Measurements from ENCODE around the gene WDR86. TPM values are rescaled to one million over a fixed set of nuclear protein-coding genes. Genes with fewer than 3 reads are reported as not detected.

The WDR86 gene
- total RNA-seq, 1 experiment from 2014 or later, result 8.1 TPM

DNA sequence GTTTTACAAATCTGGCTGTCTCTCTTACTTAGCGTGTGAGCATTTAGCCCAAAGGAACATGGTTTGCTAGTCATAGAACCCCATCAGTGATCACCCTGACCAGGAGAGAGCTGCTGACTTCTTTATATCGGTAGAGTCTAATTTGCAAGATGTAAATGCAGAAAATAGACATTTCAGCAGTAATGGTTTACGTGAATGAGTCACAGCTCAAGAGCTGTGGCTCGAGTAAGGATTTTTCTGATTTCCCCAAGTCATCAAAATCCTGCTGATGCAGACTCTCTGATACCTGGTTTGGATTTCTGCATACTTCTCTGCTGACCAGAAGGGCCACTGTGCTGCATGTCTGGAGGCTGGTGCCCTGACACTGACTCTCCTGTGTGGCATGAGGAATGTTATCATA is 42.6 kb downstream of the WDR86 start:
- H3K14ac ChIP-seq (ENCODE audit: insufficient read depth, low read length), result no peak overlapping the region; the same call in 1 of the 2 replicates
- H2BK12ac ChIP-seq (ENCODE audit: insufficient read length, low read depth, low read length), result no peak overlapping the region
- no peaks in the 10 kb centered on the region for H3K23me2 ChIP-seq (ENCODE audit: insufficient read length, low read depth, low read length, poor library complexity, severe bottlenecking)
- no peak overlapping the region for H3K56ac ChIP-seq (ENCODE audit: insufficient read length, low read depth, low read length)
- H3T11ph ChIP-seq (ENCODE audit: low read length), result no peak overlapping the region
- no peaks in the 10 kb centered on the region for H4K20me1 ChIP-seq (ENCODE audit: control insufficient read depth, insufficient read depth, insufficient read length)
- no peak overlapping the region for H3K4me2 ChIP-seq (ENCODE audit: insufficient read depth, insufficient read length, low read length)
- no peaks in the 10 kb centered on the region for H3K4me1 ChIP-seq (ENCODE audit: insufficient read depth, low read length)
- H3K18ac ChIP-seq (ENCODE audit: insufficient read length, low read depth, low read length), result no peak overlapping the region
- H4K5ac ChIP-seq (ENCODE audit: insufficient read length, low read depth, low read length), result no peak overlapping the region
- Mint-ChIP-seq H3K27ac (no peak overlapping the region), H3K9me3 (no peaks in the 10 kb centered on the region), H3K4me3 (no peak overlapping the region), H3K4me1 (peaks cover 5 to 6% of the 10 kb centered on the region in 2 experiments), H3K27me3 (ENCODE audit: low read depth) (no peaks in the 10 kb centered on the region), H3K36me3 (ENCODE audit: insufficient read depth in 1 of 3, low read depth in 3 of 3) (peaks cover 2 to 36% (median 35%) of the 10 kb centered on the region in 3 experiments; a peak in 6 of 7 replicates)
- H3K27me3 ChIP-seq (ENCODE audit: insufficient read depth, low read length), result no peaks in the 10 kb centered on the region
- H2BK120ac ChIP-seq (ENCODE audit: low read depth, low read length, poor library complexity, severe bottlenecking), result no peak overlapping the region
- WGBS (ENCODE audit: extremely low coverage, insufficient read length, low lambda C conversion rate), result no CpG with 5 or more reads among the region's 4 CpGs
- no peak overlapping the region for H4K8ac ChIP-seq (replicated peaks; ENCODE audit: insufficient read length, low read depth, low read length)
- no peaks in the 10 kb centered on the region for H3K79me1 ChIP-seq (ENCODE audit: insufficient read depth, low read depth, low read length, poor library complexity, severe bottlenecking)
- H3K23ac ChIP-seq (ENCODE audit: insufficient read length, low read depth, low read length), result no peak overlapping the region
- H2BK15ac ChIP-seq (ENCODE audit: low read depth, low read length), result no peak overlapping the region
- no peak overlapping the region for H4K91ac ChIP-seq (ENCODE audit: insufficient read length, low read depth, low read length)
- no peak overlapping the region for H3K27ac ChIP-seq (ENCODE audit: insufficient read length, low read depth, low read length)
- no peaks in the 10 kb centered on the region for H3K79me2 ChIP-seq (ENCODE audit: insufficient read depth, low read length)
- H2AFZ ChIP-seq (ENCODE audit: low read length), result no peak overlapping the region
- H3K9ac ChIP-seq (ENCODE audit: extremely low read depth, insufficient read length, low read length), result no peak overlapping the region
- no peak overlapping the region for H2BK5ac ChIP-seq (ENCODE audit: insufficient read length, low read length)
- no peak overlapping the region for H2BK20ac ChIP-seq (ENCODE audit: low read depth, low read length, poor library complexity, severe bottlenecking)
- TF ChIP-seq, protein P1, sequence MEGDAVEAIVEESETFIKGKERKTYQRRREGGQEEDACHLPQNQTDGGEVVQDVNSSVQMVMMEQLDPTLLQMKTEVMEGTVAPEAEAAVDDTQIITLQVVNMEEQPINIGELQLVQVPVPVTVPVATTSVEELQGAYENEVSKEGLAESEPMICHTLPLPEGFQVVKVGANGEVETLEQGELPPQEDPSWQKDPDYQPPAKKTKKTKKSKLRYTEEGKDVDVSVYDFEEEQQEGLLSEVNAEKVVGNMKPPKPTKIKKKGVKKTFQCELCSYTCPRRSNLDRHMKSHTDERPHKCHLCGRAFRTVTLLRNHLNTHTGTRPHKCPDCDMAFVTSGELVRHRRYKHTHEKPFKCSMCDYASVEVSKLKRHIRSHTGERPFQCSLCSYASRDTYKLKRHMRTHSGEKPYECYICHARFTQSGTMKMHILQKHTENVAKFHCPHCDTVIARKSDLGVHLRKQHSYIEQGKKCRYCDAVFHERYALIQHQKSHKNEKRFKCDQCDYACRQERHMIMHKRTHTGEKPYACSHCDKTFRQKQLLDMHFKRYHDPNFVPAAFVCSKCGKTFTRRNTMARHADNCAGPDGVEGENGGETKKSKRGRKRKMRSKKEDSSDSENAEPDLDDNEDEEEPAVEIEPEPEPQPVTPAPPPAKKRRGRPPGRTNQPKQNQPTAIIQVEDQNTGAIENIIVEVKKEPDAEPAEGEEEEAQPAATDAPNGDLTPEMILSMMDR (conservative IDR thresholded peaks at IDR 0.05), result no peak
- no peak for DNase-seq
- no peak overlapping the region for H2AK5ac ChIP-seq (ENCODE audit: insufficient read length, low read length)
- H3K4ac ChIP-seq (ENCODE audit: low read depth, low read length), result no peak overlapping the region
- no peaks in the 10 kb centered on the region for H3K9me3 ChIP-seq (ENCODE audit: control insufficient read depth, low read depth, low read length)
